WI38 (cell line): Measurements from ENCODE around the gene HAND1.

Source experiments
- H3K4me3 ChIP-seq: 2 replicates; pipeline ENCODE4 v1.5.1; 2011; ENCODE audit warnings: low read depth, mild to moderate bottlenecking, control low read depth, low read length
- CTCF ChIP-seq: IDR thresholded peaks from 2 replicates; pipeline ENCODE4 v1.5.1; 2012; ENCODE audit warnings: low read depth, mild to moderate bottlenecking, control low read depth, low read length

HAND1 gene

DNA sequence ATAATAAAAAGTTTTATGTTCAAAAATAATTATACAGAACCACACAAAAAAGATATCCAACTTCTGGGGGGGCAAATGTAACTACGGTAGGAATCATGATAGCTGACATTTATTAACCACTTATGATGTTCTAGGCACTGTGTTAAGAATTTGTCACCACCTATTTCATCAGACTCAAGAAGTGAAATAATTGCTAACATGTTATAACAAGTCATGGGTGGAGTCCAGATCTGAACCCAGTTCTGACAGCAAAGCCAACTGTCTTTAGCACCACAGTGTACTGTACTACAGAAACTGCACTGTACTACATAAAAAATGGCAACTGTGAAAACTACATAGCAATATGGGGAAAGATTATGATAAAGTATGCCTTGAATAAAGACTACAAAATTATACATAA, 35.2 kb downstream of the HAND1 start:
- TF ChIP-seq CTCF, result no peak
- no peak overlapping the region for H3K4me3 ChIP-seq

DNA sequence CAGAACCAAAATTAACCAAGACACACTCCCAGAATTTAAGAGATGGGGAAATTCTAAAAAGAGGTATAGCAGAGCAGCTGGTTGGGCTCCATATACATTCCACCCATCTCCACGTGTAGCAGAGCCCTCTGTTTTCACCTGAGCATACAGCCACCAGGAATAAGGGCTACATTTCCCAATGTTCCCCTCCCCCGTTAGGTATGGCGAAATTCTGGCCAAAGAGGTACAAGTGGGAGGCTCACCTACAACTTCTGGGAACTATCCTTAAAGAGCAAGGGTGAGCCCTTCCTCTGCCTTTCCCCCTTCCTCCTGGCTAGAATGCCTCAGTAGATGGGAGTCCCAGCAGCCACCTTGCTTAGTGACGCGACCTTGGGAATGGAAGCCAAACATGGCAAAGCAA, 37.5 kb downstream of the HAND1 start:
- TF ChIP-seq CTCF, result no peak
- no peak overlapping the region for H3K4me3 ChIP-seq

GRCh38 chr5:154437281-154437965, 40.6 kb downstream of the HAND1 start:
- TF ChIP-seq CTCF, result no peak
- no peak overlapping the region for H3K4me3 ChIP-seq

- no peak overlapping the region for H3K4me3 ChIP-seq
- TF ChIP-seq CTCF, result no peak
These were observed 42.8 kb downstream of the HAND1 start for GRCh38 chr5:154435226-154435625.

DNA sequence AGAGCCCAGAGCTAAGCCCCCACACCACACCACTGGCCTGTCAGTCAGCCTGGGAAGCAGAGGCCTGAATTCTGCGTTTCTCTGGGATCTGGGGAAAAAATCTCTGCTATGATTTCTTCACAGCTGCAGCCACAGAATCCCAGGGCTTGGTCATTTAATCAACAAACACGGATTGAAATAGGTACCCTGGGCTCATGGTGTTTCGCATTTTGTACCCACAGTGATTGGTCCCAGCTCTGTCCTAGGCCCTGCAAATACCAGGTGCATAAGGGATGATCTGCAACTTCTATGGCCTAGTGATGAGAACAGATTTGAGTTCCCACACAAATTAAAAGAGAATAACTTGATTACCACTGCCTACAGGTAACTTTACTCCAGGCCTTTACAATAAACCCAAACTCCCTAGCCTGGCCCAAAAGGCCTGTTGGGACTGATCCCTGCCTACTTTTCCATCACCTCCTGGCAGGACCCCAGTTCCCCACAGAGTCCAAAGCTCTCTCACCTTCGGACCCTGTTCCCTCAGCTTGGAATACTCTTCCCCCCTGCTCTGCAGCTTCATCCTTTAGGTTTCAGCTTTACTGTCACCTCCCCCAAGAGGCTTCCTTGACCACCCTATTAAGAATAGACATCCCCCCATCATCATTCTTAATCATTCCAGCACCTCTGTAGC, 46.9 kb downstream of the HAND1 start:
- no peak overlapping the region for H3K4me3 ChIP-seq
- no peak for TF ChIP-seq CTCF

GRCh38 chr5:154430466-154430865, 47.6 kb downstream of the HAND1 start:
- H3K4me3 ChIP-seq, result no peak overlapping the region
- no peak for TF ChIP-seq CTCF

DNA sequence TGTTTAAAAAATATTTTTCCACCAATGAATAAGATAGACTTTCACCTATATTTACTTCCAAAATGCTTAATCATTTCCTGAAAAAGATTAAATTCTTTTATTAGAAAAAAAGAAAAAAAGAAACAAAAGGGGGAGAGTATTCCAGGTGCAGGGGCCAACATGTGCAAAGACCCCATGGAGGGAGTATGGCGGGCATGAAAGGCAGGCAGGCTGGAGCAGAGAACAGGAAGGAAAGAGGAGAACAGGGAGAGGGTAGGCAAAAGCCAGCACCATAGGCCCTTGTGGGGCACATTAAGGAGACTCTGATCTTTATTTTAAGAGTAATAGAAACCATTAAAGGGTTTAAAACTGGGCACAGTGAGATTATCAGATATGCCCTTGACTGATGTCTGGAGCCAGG, 48.7 kb downstream of the HAND1 start:
- H3K4me3 ChIP-seq, result no peak overlapping the region
- TF ChIP-seq CTCF, result no peak
